HG03196 (cell line): ENCODE results near the gene CCDC88C.

Experiments
- ATAC-seq: cut with Tn5 transposase; IDR thresholded peaks from one replicate; pipeline ENCODE4 v1.9.1; 2021; ENCODE audit not compliant: unreplicated experiment

The CCDC88C gene

GRCh38 chr14:91348845-91349465 lies 68.7 kb downstream of the CCDC88C start:
- ATAC-seq: no peak

DNA sequence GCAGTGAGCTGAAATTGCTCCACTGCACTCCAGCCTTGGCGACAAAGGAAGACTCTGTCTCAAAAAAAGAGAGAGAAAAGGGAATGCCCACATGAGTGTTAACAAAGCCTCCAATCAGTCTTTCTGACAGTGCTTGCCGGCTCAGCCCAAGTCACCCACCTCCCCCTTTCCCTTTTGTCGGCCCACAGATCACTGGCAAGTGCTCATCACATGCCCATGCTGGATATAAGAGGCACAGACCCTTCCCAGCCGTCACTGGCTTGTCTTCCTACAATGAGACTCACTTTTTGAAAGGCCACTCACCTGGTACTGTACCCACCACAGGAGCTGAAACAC lies 70.8 kb downstream of the CCDC88C start:
- no peak for ATAC-seq

DNA sequence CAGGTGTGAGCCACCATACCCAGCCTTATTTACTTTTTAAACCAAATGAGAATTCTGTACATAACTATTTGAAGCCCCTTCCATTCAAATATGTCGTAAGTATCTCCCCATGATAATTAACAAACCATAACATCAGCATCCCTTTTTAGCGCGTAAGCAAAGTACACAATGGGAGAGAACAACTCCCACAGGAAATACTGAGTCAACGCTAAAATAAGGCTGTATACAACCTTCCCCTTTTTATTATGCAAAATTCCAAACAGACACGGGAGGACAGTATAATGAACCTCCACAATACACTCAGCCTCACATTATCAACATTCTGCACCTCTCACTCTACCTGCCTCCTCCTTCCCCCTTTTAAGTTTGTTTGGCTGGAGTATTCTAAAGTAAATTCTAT lies 73.5 kb downstream of the CCDC88C start:
- ATAC-seq: no peak

GRCh38 chr14:91343051-91343450 lies 74.6 kb downstream of the CCDC88C start:
- ATAC-seq: no peak

GRCh38 chr14:91342206-91342760 lies 75.3 kb downstream of the CCDC88C start:
- ATAC-seq: no peak

GRCh38 chr14:91341751-91342154 lies 75.9 kb downstream of the CCDC88C start:
- ATAC-seq: no peak

DNA sequence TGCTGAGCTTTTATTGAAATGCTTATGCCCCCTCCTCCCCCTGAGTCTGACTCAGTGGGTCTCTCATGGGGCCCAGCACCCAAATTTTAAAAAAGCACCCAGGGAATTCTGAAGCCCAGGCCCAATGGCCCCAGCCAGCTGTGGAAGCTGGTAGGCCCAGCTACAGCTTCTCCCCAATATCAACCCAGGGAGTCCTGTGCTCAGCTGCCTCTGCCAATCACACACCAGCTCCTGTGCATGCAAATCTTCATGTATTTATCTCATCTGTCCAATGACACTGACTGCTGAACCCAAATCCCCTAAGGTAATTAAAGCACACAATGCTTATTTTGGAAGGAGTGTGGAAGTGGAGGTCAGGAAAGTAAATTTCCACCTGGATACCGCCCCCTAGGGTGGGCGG lies 76.3 kb downstream of the CCDC88C start:
- ATAC-seq: no peak

DNA sequence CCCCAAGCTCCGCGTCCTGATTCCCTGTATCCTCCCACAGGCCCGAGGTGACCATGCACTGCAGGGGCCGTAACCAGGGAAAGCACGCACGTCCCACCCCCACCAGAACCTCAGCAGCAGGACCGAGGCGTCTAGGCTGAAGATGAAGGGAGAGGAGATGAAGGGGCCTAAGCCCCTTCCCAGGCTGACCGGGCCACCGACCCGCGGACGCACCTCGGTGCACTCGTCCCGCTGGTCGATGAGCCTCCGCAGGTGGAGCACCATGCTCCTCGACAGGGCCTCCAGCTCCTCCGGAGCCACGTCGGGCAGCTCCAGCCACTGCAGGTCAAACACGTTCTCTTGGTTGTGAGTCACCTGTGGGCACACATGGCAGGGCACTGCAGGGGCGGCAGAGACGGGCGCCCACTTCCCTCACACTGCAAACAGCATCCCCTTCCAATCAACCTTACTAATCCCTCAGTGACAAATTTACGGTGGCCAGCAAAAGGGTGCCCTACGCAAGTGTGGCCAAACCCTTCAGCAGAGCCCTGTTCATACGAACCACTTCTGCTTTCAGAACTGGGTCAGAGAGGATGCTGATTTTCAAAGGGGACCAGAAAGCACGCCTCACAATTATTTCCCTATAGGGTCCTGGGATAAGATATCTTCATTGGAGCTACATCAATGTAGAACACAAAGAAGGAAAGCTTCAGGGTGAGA lies 77.8 kb downstream of the CCDC88C start:
- no peak for ATAC-seq

- no peak for ATAC-seq
Measured at GRCh38 chr14:91339076-91339475, 78.5 kb downstream of the CCDC88C start.

- ATAC-seq: no peak
Measured at GRCh38 chr14:91338379-91338778, 79.2 kb downstream of the CCDC88C start.

DNA sequence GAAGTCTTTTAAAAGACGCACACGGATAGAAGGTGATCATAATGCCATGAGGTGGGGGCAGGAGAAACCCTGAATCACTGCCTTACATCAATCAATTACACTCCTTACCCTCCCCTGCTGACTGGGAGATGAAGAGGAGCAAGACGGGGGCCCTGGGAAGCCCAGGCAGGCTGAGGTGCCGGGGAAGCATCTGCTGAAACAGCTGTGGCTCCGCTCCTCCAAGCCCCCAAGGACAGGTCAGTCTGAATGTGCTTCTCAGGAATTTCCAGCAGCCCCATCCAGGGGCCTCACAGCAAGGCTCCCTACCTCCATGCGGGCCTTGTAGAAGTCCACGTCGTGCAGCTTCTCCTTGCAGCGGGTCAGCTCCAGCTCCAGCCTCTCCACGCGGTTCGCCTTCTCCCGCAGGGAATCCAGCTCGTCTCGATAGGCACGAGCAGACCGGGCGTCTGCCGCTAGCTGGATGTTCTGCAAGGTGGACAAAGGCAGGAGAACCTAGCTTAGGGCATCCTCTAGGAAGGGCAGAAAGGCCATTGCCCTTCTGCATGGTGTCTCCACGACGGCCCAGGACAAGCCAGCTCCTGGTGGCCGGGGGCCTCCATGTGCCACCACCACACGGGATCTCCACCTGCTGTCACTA lies 79.8 kb downstream of the CCDC88C start:
- ATAC-seq: no peak

DNA sequence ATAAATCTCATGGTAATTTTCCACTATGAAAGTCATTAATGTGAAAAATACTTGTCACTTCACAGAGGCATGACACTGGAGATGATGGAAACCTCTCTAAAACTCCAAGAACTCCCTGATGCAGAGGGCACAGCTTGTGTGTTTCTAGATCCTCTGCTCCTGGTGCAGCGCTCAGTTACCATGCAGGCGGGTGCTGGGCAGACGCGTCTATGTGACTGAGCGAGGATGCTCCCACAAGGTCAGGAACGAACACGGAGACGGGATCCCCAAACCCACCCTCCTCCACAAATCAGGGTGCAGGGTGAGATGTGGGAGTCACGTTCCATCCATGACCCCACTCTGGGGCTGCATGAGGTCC lies 81.5 kb downstream of the CCDC88C start:
- ATAC-seq: no peak

GRCh38 chr14:91335191-91336092 lies 82.2 kb downstream of the CCDC88C start:
- no peak for ATAC-seq

DNA sequence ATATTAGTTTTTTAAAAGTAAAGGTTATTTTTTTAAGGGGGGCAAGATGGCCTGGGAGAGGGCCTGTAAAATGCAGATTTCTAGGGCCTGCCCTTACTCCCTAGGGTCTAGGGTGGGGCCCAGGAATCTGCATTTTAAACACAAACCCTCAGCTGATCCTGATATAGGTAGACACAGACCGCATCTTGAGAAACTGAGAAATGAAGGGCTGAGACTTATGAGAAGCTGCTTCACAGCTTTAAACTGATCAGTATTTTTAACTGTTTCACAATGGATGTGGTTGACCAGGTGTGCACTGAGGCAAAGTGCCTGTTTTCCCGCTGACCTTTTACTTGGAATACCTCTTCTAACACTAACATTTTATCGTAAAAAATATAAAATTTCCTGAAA lies 84.0 kb downstream of the CCDC88C start:
- no peak for ATAC-seq

DNA sequence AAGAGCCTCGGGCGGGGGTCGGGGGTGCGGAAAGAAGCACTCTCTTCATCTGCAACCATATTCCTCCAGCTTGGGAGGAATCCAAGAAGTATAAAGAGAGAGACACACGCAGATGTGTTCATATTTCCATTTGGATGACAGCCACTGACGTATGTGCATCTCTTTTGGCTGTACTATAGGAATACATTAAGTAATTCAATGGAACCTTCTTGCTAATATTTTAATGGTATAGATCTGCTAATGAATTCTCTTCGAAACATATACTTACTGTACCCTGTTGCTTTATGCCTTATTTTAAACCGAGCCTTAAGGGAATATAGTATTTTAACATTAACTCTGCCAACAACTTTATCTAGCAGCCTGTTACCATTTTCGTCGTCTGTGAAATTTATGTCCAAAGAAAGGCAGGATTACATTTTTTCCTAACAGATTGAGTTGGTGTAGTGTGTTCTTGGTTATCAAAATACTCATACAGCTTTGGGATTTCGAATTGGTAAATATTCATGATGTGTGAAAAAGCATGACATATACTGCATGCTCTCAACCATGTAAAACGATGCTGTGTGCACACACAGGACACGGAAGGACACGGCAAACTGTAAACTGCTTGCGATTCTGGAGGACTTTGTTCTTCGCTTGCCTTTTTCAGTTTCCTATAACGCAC lies 84.5 kb downstream of the CCDC88C start:
- no peak for ATAC-seq

DNA sequence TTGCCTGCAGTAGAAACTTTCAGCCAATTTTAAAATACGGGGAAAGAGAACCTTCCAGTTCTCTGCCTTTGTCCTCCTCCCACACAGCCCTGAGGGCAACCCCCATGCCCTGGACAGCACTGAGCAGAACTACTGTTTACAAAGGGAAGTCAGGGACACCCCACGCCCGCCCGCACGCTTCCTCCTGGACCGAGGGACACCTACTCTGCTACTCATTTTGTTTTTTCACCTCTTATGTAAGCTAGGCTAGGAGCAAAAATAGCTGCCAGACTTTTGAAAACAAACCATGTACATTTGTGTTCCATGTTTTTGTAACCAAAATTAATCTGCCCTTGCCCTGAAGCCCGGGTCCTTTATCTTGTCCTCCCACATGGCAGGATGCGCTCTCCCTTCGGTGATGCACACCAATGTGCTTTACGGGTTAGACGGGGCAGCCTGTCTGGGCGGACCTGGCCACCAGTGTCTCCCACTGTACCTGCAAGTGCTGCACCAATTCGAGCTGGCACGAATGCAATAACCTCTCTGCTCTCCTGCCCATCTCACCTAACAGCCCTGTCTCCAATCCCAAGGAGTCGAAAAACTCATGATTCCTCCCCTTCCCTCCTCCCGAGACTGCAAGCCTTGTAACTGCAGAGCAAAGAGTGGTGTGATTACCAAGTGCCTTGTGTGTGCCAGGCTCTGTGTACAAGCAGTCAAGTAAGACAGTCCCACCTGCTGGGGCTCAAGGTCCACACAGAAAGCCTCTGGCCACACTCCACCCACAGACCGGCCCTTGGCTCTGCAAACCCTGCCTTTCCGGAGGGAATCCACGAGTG lies 85.2 kb downstream of the CCDC88C start:
- ATAC-seq: no peak

DNA sequence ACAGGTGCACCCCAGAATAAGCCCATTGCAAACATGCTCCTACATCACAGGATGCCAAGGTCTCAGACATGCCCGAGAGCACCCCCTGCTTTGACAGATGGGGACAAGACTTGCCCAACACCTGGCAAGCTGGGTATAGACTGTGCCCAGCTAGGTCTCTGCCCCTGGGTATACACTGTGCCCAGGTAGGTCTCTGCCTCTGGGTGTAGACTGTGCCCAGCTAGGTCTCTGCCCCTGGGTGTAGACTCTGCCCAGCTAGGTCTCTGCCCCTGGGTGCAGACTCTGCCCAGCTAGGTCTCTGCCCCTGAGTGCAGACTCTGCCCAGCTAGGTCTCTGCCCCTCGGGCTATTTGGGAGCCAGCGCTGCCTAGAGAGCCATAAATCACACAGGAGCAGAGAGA lies 85.9 kb downstream of the CCDC88C start:
- ATAC-seq: no peak

GRCh38 chr14:91330856-91331255 lies 86.8 kb downstream of the CCDC88C start:
- ATAC-seq: no peak

- no peak for ATAC-seq
Measured at GRCh38 chr14:91330096-91330696, 87.4 kb downstream of the CCDC88C start.
